Measurements from ENCODE around the gene EMILIN1.
A peak's percentile ranks its signal among the peaks of the same experiment; 100 is the strongest.

Gene EMILIN1

GRCh38 chr2:27081984-27082772, 3.8 kb downstream of the EMILIN1 start:
- no peak for DNase-seq

- DNase-seq = no peak
Observed at GRCh38 chr2:27082773-27083409, 4.5 kb downstream of the EMILIN1 start.

GRCh38 chr2:27083410-27084296, 5.2 kb downstream of the EMILIN1 start:
- no peak for DNase-seq

GRCh38 chr2:27084297-27085061, 6.1 kb downstream of the EMILIN1 start:
- no peak for DNase-seq

GRCh38 chr2:27085062-27085672, 6.8 kb downstream of the EMILIN1 start:
- no peak for DNase-seq

- DNase-seq = peak; percentile 44
Observed at GRCh38 chr2:27085673-27086089, 7.3 kb downstream of the EMILIN1 start.

GRCh38 chr2:27086090-27086723, 7.8 kb downstream of the EMILIN1 start:
- DNase-seq = peak; percentile 98

GRCh38 chr2:27086724-27087593, 8.5 kb downstream of the EMILIN1 start, which contains the start of gene KHK:
Gene KHK, plus strand, starts transcription at chr2:27086772. Its CDS starts 488 bp downstream, at chr2:27087260.
- DNase-seq = no peak

- DNase-seq = no peak
Observed at GRCh38 chr2:27087823-27088410, 9.5 kb downstream of the EMILIN1 start.

- DNase-seq = no peak
Observed at GRCh38 chr2:27088634-27089033, 10.2 kb downstream of the EMILIN1 start.

GRCh38 chr2:27089111-27089954, 10.9 kb downstream of the EMILIN1 start:
- DNase-seq = no peak

- no peak for DNase-seq
Observed at GRCh38 chr2:27091746-27092695, 13.6 kb downstream of the EMILIN1 start.

- DNase-seq = no peak
Observed at GRCh38 chr2:27092696-27093429, 14.4 kb downstream of the EMILIN1 start.

GRCh38 chr2:27093430-27094352, 15.3 kb downstream of the EMILIN1 start:
- DNase-seq = no peak

GRCh38 chr2:27094353-27094984, 16.1 kb downstream of the EMILIN1 start:
- no peak for DNase-seq

GRCh38 chr2:27095427-27095744, 17.0 kb downstream of the EMILIN1 start:
- no peak for DNase-seq

All from activated CD4-positive, alpha-beta T cell treated with anti-CD3 and anti-CD28 coated beads, Interleukin-2, amount 50 U/mL, for 16 hours (primary cell).